ENCODE data around the gene TRMT13.

DNA sequence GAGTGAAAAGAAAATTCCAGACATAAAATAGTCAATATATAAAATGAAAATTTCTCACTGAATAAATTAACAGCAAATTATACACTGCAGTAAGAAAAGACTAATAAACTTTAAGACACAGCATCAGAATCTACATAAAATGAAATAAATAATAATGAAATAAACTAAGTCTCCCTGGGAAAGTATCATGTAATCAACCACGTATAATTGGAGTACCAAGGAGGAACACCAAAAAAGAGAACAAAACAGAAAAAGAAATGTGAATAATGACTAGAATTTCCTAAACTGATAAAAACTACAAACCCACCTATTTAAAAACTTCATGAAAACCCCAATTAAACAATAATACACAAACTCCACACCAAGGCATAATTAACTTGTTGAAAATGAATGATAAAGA is 43.9 kb upstream of the TRMT13 start:
- TF ChIP-seq POLR2A (IDR thresholded peaks at IDR 0.05; ENCODE audit: low read depth, low read length) (no peak), POLR2AphosphoS5 (IDR thresholded peaks at IDR 0.05; ENCODE audit: low read depth, low read length) (no peak), TAF1 (IDR thresholded peaks at IDR 0.05; ENCODE audit: low read depth, low read length) (no peak)
